GM12865 (cell line): ENCODE results near the gene CABP4.

Experiments used
- DNase-seq: peaks from one replicate; pipeline ENCODE4 v3.0.0; 2010; ENCODE audit warnings: low read depth
- H3K4me3 ChIP-seq: 2 replicates; pipeline ENCODE4 v1.5.1; 2011; ENCODE audit warnings: mild to moderate bottlenecking, low read depth, low read length, control low read depth
- CTCF ChIP-seq: IDR thresholded peaks from 2 replicates; pipeline ENCODE4 v1.5.1; 2011; ENCODE audit warnings: low read length, control low read depth, low read depth, inconsistent platforms; ENCODE audit not compliant: insufficient read depth; ENCODE audit errors: missing control alignments

Gene CABP4

DNA sequence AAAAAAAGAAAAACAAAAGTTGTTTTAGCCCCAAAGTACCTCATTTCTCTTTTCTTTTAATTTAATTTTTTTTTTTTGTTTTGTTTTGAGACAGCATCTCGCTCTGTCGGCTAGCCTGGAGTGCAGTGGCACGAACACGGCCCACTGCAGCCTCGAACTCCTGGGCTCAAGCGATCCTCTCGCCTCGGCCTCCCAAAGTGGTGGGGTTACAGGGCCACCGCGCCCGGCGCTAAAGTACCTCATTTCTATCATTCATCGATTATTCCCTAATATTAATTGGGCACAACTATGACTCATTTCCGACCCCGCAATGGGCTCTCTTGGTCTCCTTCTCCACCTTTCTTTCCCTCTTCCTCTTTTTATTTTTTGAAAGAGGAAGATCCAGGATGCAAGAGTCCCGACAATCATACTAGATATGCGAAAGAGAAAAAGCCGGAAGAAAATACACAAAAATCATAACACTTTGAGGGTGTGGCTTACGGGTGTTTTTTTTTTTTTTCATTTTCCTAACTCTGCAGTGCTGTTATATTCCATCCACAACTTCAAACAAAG is 27.2 kb downstream of the CABP4 start:
- DNase-seq, result peak; percentile 44
- no peak for TF ChIP-seq CTCF
- peak overlapping the region; percentile 69 for H3K4me3 ChIP-seq

- peak; percentile 99 for DNase-seq
- no peak for TF ChIP-seq CTCF
- H3K4me3 ChIP-seq, result peak within 1 kb of the TSS; percentile 69
These were observed 28.0 kb downstream of the CABP4 start, which contains the start of gene AIP for GRCh38 chr11:67482827-67483798. Gene AIP, plus strand, starts transcription at chr11:67483026. Its CDS starts 133 bp downstream, at chr11:67483159.

DNA sequence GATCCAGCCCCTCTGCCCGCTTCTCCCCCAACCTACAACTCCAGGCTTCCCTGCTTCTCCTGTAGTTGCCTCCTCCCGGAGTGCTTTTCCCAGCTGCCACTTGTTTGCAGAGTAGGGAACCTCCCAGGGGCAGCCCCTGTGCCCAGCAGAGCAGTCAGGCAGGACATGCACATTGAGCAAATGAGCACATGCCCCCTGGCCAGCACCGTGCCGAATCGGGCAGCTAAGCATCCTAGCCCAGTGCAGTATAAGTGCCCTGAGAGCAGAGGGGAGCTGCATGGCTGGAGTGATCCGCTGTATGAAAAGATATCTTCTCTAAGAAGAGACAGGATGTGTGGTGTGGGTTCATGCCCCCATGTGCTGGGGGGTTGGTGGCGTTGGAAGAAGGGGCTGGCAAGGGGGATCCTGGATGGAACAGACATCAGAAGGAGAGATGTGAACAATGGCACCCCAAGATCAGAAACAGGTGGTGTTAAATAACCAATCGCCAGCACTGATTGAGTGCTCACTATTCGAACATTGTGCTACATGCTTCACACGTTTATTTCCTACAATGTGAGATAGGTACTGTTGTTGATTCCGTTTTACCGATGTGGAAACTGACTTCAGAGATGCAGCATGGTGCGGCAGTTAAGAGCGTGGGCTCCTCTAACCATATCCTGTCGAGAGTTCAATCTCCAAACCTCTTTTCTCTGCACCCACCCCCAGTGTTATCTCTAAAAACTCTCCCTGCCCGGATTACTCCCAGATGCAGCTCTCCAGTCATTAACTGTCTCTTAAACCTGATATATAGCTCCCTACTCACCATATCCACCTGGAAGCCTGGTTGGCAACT is 28.9 kb downstream of the CABP4 start:
- peak; percentile 59 for DNase-seq
- TF ChIP-seq CTCF, result no peak
- peak overlapping the region; percentile 69 for H3K4me3 ChIP-seq

DNA sequence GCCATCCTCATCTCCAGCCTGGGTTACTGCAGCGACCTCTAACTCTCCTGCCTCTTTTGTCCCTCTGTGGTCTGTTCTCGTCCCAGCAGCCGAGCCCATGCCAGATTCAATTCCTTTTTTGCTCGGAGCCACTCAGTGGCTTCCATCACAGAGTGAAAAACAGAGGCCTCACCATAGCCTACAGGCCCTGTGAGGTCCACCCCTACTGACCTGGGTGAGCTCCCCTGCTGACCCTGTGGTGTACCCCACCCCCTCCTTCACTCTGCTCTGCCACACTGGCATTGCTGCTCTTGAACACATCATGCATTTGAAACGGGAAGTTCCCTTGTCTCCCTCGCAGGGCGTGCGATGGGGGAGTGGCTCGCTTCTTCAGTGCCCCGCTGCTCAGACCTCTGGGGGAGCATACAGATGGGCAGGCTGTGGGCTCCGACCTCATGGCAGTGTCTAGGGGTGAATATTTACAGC is 29.7 kb downstream of the CABP4 start:
- peak; percentile 85 for DNase-seq
- no peak for TF ChIP-seq CTCF
- peak overlapping the region; percentile 69 for H3K4me3 ChIP-seq

GRCh38 chr11:67485873-67486361 is 30.8 kb downstream of the CABP4 start:
- DNase-seq, result peak; percentile 91
- H3K4me3 ChIP-seq, result peak overlapping the region; percentile 10

DNA sequence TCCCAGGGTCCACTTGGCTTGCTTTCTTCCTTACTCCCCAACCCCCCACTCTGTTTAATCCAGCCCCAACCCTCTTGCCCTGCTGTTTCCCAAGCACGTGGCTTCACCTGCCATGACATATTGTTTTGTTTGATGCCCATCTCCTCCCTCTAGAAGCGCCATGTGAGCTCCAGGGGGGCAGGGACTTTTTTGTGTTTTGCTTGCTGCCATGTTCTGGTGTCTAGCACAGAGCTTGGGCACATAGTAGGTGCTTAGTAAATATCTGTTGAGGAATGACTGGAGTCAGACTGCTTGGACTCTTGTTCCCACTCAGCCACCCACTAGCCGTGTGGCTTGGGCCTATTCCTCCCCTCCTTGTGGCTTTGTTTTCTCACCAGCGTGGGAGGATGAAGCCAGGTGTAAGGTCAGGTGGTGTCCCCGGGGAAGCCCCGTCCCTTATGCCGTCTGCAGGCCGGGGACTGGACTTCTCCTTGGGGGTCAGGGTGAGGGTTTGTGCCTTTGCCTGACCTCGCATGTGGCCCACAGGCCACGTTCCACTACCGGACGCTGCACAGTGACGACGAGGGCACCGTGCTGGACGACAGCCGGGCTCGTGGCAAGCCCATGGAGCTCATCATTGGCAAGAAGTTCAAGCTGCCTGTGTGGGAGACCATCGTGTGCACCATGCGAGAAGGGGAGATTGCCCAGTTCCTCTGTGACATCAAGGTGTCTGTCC is 31.5 kb downstream of the CABP4 start:
- DNase-seq, result peak; percentile 90
- peak overlapping the region; percentile 38 for H3K4me3 ChIP-seq
- no peak for TF ChIP-seq CTCF
